ENCODE results near the gene JUNB. TPM values are rescaled to one million over a fixed set of nuclear protein-coding genes. Genes with fewer than 3 reads are reported as not detected.

The JUNB gene
- total and polyA plus RNA-seq, 2 of the 13 experiments (the other 11 are each of a cell fraction or from before 2014, with no cell fraction given), result 7.7 to 8.2 TPM

GRCh38 chr19:12784394-12784870 lies 6.9 kb upstream of the JUNB start (continued):
- TF ChIP-seq ZEB1 (IDR thresholded peaks at IDR 0.05; ENCODE audit: insufficient replicate concordance, low read depth) (no peak), ZNF143 (CRISPR knock-in tag; IDR thresholded peaks at IDR 0.05) (no peak), ZNF589 (CRISPR knock-in tag; conservative IDR thresholded peaks at IDR 0.05) (0 out of 2 replicates have a peak, but pooled peaks have one; percentile 46), ETS1 (CRISPR knock-in tag; IDR thresholded peaks at IDR 0.05) (no peak), BATF2 (CRISPR knock-in tag; IDR thresholded peaks at IDR 0.05) (0 out of 2 replicates have a peak, but pooled peaks have one; percentile 40), ZNF878 (CRISPR knock-in tag; IDR thresholded peaks at IDR 0.05) (no peak), GABPA (IDR thresholded peaks at IDR 0.05; ENCODE audit: low read depth, low read length) (no peak), GABPA (CRISPR knock-in tag; IDR thresholded peaks at IDR 0.05; ENCODE audit: low read depth) (no peak), ZNF768 (CRISPR knock-in tag; IDR thresholded peaks at IDR 0.05) (peak; percentile 75), ATF1 (CRISPR knock-in tag; IDR thresholded peaks at IDR 0.05) (no peak), GFI1 (CRISPR knock-in tag; IDR thresholded peaks at IDR 0.05; ENCODE audit: borderline replicate concordance) (no peak), HHEX (CRISPR knock-in tag; IDR thresholded peaks at IDR 0.05) (no peak), RARA (CRISPR knock-in tag; IDR thresholded peaks at IDR 0.05) (no peak), MXD4 (CRISPR knock-in tag; IDR thresholded peaks at IDR 0.05) (no peak), HMG20B (CRISPR knock-in tag; conservative IDR thresholded peaks at IDR 0.05) (no peak), ZNF547 (CRISPR knock-in tag; IDR thresholded peaks at IDR 0.05) (no peak), ZNF761 (CRISPR knock-in tag; conservative IDR thresholded peaks at IDR 0.05) (no peak), TBL1XR1 (IDR thresholded peaks at IDR 0.05; ENCODE audit: borderline replicate concordance, low read length, partially characterized antibody) (no peak), ZSCAN22 (CRISPR knock-in tag; IDR thresholded peaks at IDR 0.05) (no peak), TRAFD1 (CRISPR knock-in tag; IDR thresholded peaks at IDR 0.05; ENCODE audit: borderline replicate concordance) (no peak), MTF2 (CRISPR knock-in tag; IDR thresholded peaks at IDR 0.05; ENCODE audit: borderline replicate concordance) (no peak), ZNF383 (CRISPR knock-in tag; IDR thresholded peaks at IDR 0.05; ENCODE audit: borderline replicate concordance) (no peak), SPEN (CRISPR knock-in tag; IDR thresholded peaks at IDR 0.05; ENCODE audit: low read depth) (0 out of 2 replicates have a peak, but pooled peaks have one; percentile 21), PHF8 (CRISPR knock-in tag; IDR thresholded peaks at IDR 0.05) (no peak), ZNF331 (CRISPR knock-in tag; IDR thresholded peaks at IDR 0.05) (no peak), DBP (CRISPR knock-in tag; IDR thresholded peaks at IDR 0.05; ENCODE audit: not compliant biosample characterization) (no peak), MEF2D (CRISPR knock-in tag; IDR thresholded peaks at IDR 0.05) (no peak), ZNF317 (CRISPR knock-in tag; IDR thresholded peaks at IDR 0.05) (no peak), ZNF234 (CRISPR knock-in tag; conservative IDR thresholded peaks at IDR 0.05) (no peak), CREB1 (IDR thresholded peaks at IDR 0.05) (0 out of 2 replicates have a peak, but pooled peaks have one; percentile 6), CREB1 (CRISPR knock-in tag; IDR thresholded peaks at IDR 0.05) (no peak)

Measured in HepG2 (cell line).